Uterus (tissue), 2 donors: ENCODE measurements around the gene ADAMTS14.

Experiments
- POLR2A ChIP-seq, 2 donors: fragments of 450-650 bp; IDR thresholded peaks; one replicate each; pipeline ENCODE4 v1.6.1; 2016; ENCODE audit warnings: antibody characterized with exemption in 2 of 2, mild to moderate bottlenecking in 1 of 2, moderate library complexity in 1 of 2
- TF ChIP-seq, protein P1 (sequence below), 4 experiments: fragments of 200-600 bp in 2 of 4; fragments of 450-650 bp in 2 of 4; sonication (generic) in 2 of 4; IDR thresholded peaks; one replicate each; pipeline ENCODE4 v1.5.1; 2016 to 2019; ENCODE audit warnings: antibody characterized with exemption in 4 of 4, mild to moderate bottlenecking in 2 of 4, moderate library complexity in 1 of 4

DNA sequence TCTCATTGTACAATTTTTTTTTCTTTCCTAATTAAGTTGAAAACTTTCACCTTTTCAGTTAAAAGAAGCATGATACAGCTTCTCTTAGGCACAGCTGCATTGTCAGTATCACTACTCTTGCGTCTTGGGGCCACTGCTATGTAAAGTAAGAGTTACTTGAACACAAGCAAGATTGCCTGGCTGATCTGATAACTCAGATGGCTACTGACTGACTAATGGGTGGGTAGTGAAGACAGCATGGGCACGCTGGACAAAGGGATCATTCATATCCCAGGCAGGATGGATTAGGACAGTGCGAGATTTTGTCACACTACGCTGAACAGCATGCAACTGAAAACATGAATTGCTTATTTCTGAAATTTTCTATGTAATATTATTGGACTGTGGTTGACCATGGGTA lies 11.6 kb upstream of the ADAMTS14 start:
- TF ChIP-seq, protein P1, sequence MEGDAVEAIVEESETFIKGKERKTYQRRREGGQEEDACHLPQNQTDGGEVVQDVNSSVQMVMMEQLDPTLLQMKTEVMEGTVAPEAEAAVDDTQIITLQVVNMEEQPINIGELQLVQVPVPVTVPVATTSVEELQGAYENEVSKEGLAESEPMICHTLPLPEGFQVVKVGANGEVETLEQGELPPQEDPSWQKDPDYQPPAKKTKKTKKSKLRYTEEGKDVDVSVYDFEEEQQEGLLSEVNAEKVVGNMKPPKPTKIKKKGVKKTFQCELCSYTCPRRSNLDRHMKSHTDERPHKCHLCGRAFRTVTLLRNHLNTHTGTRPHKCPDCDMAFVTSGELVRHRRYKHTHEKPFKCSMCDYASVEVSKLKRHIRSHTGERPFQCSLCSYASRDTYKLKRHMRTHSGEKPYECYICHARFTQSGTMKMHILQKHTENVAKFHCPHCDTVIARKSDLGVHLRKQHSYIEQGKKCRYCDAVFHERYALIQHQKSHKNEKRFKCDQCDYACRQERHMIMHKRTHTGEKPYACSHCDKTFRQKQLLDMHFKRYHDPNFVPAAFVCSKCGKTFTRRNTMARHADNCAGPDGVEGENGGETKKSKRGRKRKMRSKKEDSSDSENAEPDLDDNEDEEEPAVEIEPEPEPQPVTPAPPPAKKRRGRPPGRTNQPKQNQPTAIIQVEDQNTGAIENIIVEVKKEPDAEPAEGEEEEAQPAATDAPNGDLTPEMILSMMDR (IDR thresholded peaks at IDR 0.05): no peak
- no peak for TF ChIP-seq POLR2A (IDR thresholded peaks at IDR 0.05)
